Hepatocyte (in vitro differentiated cells): ENCODE data around the gene NUP58.

Source experiments
- EZH2 ChIP-seq: fragments of 200-600 bp; sonication (generic); IDR thresholded peaks from 2 replicates; pipeline ENCODE4 v1.6.1; 2016; ENCODE audit warnings: antibody characterized with exemption, mild to moderate bottlenecking, borderline replicate concordance
- EZH2phosphoT487 ChIP-seq: fragments of 200-600 bp; sonication (generic); IDR thresholded peaks from one replicate; pipeline ENCODE4 v1.6.1; 2018; ENCODE audit warnings: antibody characterized with exemption, mild to moderate bottlenecking, low read depth, moderate library complexity; ENCODE audit not compliant: unreplicated experiment, severe bottlenecking
- TF ChIP-seq, protein P1 (sequence below): fragments of 200-600 bp; sonication (generic); IDR thresholded peaks from 2 replicates; pipeline ENCODE4 v1.5.1; 2016; ENCODE audit warnings: antibody characterized with exemption, mild to moderate bottlenecking; ENCODE audit not compliant: poor library complexity

GRCh38 chr13:25351404-25351803 lies 50.0 kb downstream of the NUP58 start:
- TF ChIP-seq, protein P1, sequence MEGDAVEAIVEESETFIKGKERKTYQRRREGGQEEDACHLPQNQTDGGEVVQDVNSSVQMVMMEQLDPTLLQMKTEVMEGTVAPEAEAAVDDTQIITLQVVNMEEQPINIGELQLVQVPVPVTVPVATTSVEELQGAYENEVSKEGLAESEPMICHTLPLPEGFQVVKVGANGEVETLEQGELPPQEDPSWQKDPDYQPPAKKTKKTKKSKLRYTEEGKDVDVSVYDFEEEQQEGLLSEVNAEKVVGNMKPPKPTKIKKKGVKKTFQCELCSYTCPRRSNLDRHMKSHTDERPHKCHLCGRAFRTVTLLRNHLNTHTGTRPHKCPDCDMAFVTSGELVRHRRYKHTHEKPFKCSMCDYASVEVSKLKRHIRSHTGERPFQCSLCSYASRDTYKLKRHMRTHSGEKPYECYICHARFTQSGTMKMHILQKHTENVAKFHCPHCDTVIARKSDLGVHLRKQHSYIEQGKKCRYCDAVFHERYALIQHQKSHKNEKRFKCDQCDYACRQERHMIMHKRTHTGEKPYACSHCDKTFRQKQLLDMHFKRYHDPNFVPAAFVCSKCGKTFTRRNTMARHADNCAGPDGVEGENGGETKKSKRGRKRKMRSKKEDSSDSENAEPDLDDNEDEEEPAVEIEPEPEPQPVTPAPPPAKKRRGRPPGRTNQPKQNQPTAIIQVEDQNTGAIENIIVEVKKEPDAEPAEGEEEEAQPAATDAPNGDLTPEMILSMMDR: no peak
- TF ChIP-seq EZH2phosphoT487 (no peak), EZH2 (no peak)
